GM18526 (cell line): ENCODE data around the gene CRYM.

ENCODE experiments used
- POLR2A ChIP-seq: IDR thresholded peaks from 3 replicates; pipeline ENCODE4 v1.6.1; 2011; ENCODE audit not compliant: insufficient read length; ENCODE audit errors: extremely low read depth

Gene CRYM

GRCh38 chr16:21226749-21227148, 51.3 kb downstream of the CRYM start:
- TF ChIP-seq POLR2A = no peak

- no peak for TF ChIP-seq POLR2A
Measured at GRCh38 chr16:21224800-21225199, 53.3 kb downstream of the CRYM start.

GRCh38 chr16:21223787-21224186, 54.3 kb downstream of the CRYM start:
- no peak for TF ChIP-seq POLR2A

GRCh38 chr16:21222495-21223337, 55.4 kb downstream of the CRYM start:
- TF ChIP-seq POLR2A = no peak

- no peak for TF ChIP-seq POLR2A
Measured at GRCh38 chr16:21219551-21219950, 58.5 kb downstream of the CRYM start.

GRCh38 chr16:21218153-21218552, 59.9 kb downstream of the CRYM start:
- no peak for TF ChIP-seq POLR2A

GRCh38 chr16:21217121-21217520, 61.0 kb downstream of the CRYM start:
- no peak for TF ChIP-seq POLR2A

- TF ChIP-seq POLR2A = no peak
Measured at GRCh38 chr16:21214086-21214485, 64.0 kb downstream of the CRYM start.

GRCh38 chr16:21211486-21211885, 66.6 kb downstream of the CRYM start, which contains the start of gene ZP2:
Gene ZP2, minus strand, starts transcription at chr16:21211574. Its CDS starts 27 bp downstream, at chr16:21211547.
- TF ChIP-seq POLR2A = no peak
